ENCODE measurements around the gene POLQ. TPM values are rescaled to one million over a fixed set of nuclear protein-coding genes. Genes with fewer than 3 reads are reported as not detected.

The POLQ gene
- total RNA-seq, 3 donors from 2014 or later (not counting 1 experiment from before 2014, with no cell fraction given), result 0.66 to 1.2 (median 0.70) TPM

GRCh38 chr3:121515862-121516261 lies 29.9 kb downstream of the POLQ start:
- Mint-ChIP-seq H3K36me3 (peaks cover 8% of the 10 kb centered on the region), H3K4me3 (no peak overlapping the region), H3K4me1 (no peaks in the 10 kb centered on the region), H3K27ac (no peak overlapping the region), H3K9me3 (peaks cover 4 to 6% of the 10 kb centered on the region in 2 donors), H3K27me3 (ENCODE audit: low read depth in 2 of 2) (no peaks in the 10 kb centered on the region)
- DNase-seq (no peak), ATAC-seq (no peak)
- TF ChIP-seq, protein P1, sequence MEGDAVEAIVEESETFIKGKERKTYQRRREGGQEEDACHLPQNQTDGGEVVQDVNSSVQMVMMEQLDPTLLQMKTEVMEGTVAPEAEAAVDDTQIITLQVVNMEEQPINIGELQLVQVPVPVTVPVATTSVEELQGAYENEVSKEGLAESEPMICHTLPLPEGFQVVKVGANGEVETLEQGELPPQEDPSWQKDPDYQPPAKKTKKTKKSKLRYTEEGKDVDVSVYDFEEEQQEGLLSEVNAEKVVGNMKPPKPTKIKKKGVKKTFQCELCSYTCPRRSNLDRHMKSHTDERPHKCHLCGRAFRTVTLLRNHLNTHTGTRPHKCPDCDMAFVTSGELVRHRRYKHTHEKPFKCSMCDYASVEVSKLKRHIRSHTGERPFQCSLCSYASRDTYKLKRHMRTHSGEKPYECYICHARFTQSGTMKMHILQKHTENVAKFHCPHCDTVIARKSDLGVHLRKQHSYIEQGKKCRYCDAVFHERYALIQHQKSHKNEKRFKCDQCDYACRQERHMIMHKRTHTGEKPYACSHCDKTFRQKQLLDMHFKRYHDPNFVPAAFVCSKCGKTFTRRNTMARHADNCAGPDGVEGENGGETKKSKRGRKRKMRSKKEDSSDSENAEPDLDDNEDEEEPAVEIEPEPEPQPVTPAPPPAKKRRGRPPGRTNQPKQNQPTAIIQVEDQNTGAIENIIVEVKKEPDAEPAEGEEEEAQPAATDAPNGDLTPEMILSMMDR (IDR thresholded peaks at IDR 0.05), result no peak
- Histone ChIP-seq H3K27ac (ENCODE audit: low read length) (no peak overlapping the region), H3K36me3 (ENCODE audit: control insufficient read depth, insufficient read depth, low read length) (no peaks in the 10 kb centered on the region), H3K4me3 (ENCODE audit: low read length) (no peak overlapping the region), H3K9me3 (ENCODE audit: control insufficient read depth, insufficient read depth, low read length) (no peaks in the 10 kb centered on the region), H3K27me3 (ENCODE audit: control insufficient read depth, insufficient read depth, low read length) (no peaks in the 10 kb centered on the region), H3K4me1 (ENCODE audit: control insufficient read depth, insufficient read depth, low read length) (no peaks in the 10 kb centered on the region)
- intact Hi-C loops (cut with micrococcal nuclease), result no loop called here

DNA sequence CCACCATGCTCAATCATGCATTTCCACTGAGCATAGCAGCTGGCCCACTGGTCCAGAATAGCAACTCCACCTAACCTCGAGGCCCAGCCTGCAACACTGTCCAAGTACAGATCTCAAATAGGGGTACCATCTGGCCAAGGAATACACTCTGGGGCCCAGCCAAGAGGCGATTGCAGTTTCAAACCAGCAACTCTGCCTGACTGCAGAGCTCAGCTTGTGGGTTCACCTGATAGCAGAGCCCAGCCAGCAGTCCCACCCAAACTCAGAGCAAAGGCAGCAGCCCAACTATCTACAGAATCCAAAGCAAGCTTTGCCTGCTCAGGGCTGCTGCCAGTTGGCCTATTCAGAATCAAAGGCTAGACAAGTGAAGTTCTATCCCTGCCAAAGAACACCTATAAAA lies 30.5 kb downstream of the POLQ start:
- Histone ChIP-seq H3K4me1 (ENCODE audit: control insufficient read depth, insufficient read depth, low read length) (no peaks in the 10 kb centered on the region), H3K9me3 (ENCODE audit: control insufficient read depth, insufficient read depth, low read length) (no peaks in the 10 kb centered on the region), H3K4me3 (ENCODE audit: low read length) (no peak overlapping the region), H3K27ac (ENCODE audit: low read length) (no peak overlapping the region), H3K27me3 (ENCODE audit: control insufficient read depth, insufficient read depth, low read length) (no peaks in the 10 kb centered on the region), H3K36me3 (ENCODE audit: control insufficient read depth, insufficient read depth, low read length) (no peaks in the 10 kb centered on the region)
- H3K27ac Mint-ChIP-seq, result no peak overlapping the region
- peaks cover 8% of the 10 kb centered on the region for H3K36me3 Mint-ChIP-seq
- no peaks in the 10 kb centered on the region for H3K27me3 Mint-ChIP-seq (ENCODE audit: low read depth in 2 of 2)
- TF ChIP-seq, protein P1 (IDR thresholded peaks at IDR 0.05), result no peak
- no peaks in the 10 kb centered on the region for H3K4me1 Mint-ChIP-seq
- WGBS (ENCODE audit: insufficient coverage), result 70% methylated on average over 2 of the region's 2 CpGs
- ATAC-seq (no peak), DNase-seq (no peak)
- no peak overlapping the region for H3K4me3 Mint-ChIP-seq
- peaks cover 4 to 6% of the 10 kb centered on the region in 2 donors for H3K9me3 Mint-ChIP-seq
- intact Hi-C loops (cut with micrococcal nuclease), result no loop called here

DNA sequence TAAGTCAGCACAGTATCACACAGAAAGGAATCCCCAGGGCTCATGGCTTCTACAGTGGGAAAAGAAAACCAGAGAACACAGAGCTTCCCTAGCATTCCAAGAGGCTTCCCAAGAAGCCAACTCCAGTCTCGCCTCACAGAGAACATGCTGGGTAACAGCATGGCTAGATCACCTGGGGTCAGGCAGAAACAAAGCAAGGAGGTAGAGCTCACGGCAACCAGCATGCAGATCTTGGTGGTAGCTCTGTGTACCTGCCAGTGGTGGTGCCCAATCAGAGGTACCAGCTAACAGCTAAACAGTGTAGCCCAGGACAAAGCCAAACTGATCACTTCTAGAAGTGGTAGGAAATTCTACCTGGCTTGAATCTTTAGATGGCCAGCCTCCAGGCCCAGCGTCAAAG lies 31.3 kb downstream of the POLQ start:
- peaks cover 4 to 6% of the 10 kb centered on the region in 2 donors for H3K9me3 Mint-ChIP-seq
- 100% methylated on average over 3 of the region's 3 CpGs for WGBS (ENCODE audit: insufficient coverage)
- TF ChIP-seq, protein P1 (IDR thresholded peaks at IDR 0.05), result no peak

GRCh38 chr3:121508389-121508788 lies 37.4 kb downstream of the POLQ start:
- H3K4me1 Mint-ChIP-seq, result no peaks in the 10 kb centered on the region
- intact Hi-C loops (cut with micrococcal nuclease), result no loop called here
- H3K9me3 ChIP-seq (ENCODE audit: control insufficient read depth, insufficient read depth, low read length), result no peaks in the 10 kb centered on the region
- H3K36me3 Mint-ChIP-seq, result no peaks in the 10 kb centered on the region
- WGBS (ENCODE audit: insufficient coverage), result 93% methylated on average over 1 of the region's 4 CpGs
- H3K4me1 ChIP-seq (ENCODE audit: control insufficient read depth, insufficient read depth, low read length), result no peaks in the 10 kb centered on the region
- H3K27ac Mint-ChIP-seq, result no peak overlapping the region
- no peaks in the 10 kb centered on the region for H3K36me3 ChIP-seq (ENCODE audit: control insufficient read depth, insufficient read depth, low read length)
- H3K4me3 ChIP-seq (ENCODE audit: low read length), result no peak overlapping the region
- TF ChIP-seq, protein P1 (IDR thresholded peaks at IDR 0.05), result no peak
- no peaks in the 10 kb centered on the region for H3K27me3 ChIP-seq (ENCODE audit: control insufficient read depth, insufficient read depth, low read length)
- no peak overlapping the region for H3K4me3 Mint-ChIP-seq
- no peaks in the 10 kb centered on the region for H3K27me3 Mint-ChIP-seq (ENCODE audit: low read depth in 2 of 2)
- DNase-seq, result no peak
- no peak for ATAC-seq
- H3K27ac ChIP-seq (ENCODE audit: low read length), result no peak overlapping the region
- H3K9me3 Mint-ChIP-seq, result no peaks in the 10 kb centered on the region

More for the DNA sequence above, 31.3 kb downstream of the POLQ start:
- Histone ChIP-seq H3K36me3 (ENCODE audit: control insufficient read depth, insufficient read depth, low read length) (no peaks in the 10 kb centered on the region), H3K4me3 (ENCODE audit: low read length) (no peak overlapping the region), H3K9me3 (ENCODE audit: control insufficient read depth, insufficient read depth, low read length) (no peaks in the 10 kb centered on the region), H3K27ac (ENCODE audit: low read length) (no peak overlapping the region), H3K27me3 (ENCODE audit: control insufficient read depth, insufficient read depth, low read length) (no peaks in the 10 kb centered on the region), H3K4me1 (ENCODE audit: control insufficient read depth, insufficient read depth, low read length) (no peaks in the 10 kb centered on the region)
- H3K27ac Mint-ChIP-seq, result no peak overlapping the region
- H3K4me3 Mint-ChIP-seq, result no peak overlapping the region
- no peak for DNase-seq
- H3K27me3 Mint-ChIP-seq (ENCODE audit: low read depth in 2 of 2), result no peaks in the 10 kb centered on the region
- intact Hi-C loops (cut with micrococcal nuclease), result no loop called here
- ATAC-seq, result no peak
- H3K36me3 Mint-ChIP-seq, result peaks cover 8% of the 10 kb centered on the region
- no peaks in the 10 kb centered on the region for H3K4me1 Mint-ChIP-seq

Measured in natural killer cell (primary cell).